RWPE2 (cell line): ENCODE measurements around the gene SYNGAP1.
"Not testable (repeated sequence)": the region's sequence is repeated elsewhere in the genome, so short reads cannot be mapped to it uniquely, and the experiment has no call there.

ENCODE experiments used
- ATAC-seq: fragments of 200-7000 bp; cut with Tn5 transposase; 3 replicates; pipeline ENCODE4 v1.9.1; 2021; ENCODE audit warnings: low read depth
- DNase-seq: peaks from one replicate; pipeline ENCODE4 v3.0.0-alpha.2; 2020; ENCODE audit warnings: low spot score
- H3K27ac ChIP-seq: fragments of 450-650 bp; 2 replicates; pipeline ENCODE4 v1.5.1; 2017; ENCODE audit warnings: mild to moderate bottlenecking; ENCODE audit not compliant: poor library complexity, severe bottlenecking
- H3K27me3 ChIP-seq: fragments of 250-450 bp; sonication (Bioruptor Pico); 2 replicates; pipeline ENCODE4 v1.5.1; 2021; ENCODE audit warnings: mild to moderate bottlenecking, moderate library complexity; ENCODE audit not compliant: insufficient read depth, poor library complexity, severe bottlenecking
- H3K36me3 ChIP-seq: fragments of 250-450 bp; sonication (Bioruptor Pico); 2 replicates; pipeline ENCODE4 v1.5.1; 2020; ENCODE audit warnings: low read depth, mild to moderate bottlenecking, moderate library complexity
- H3K4me1 ChIP-seq: fragments of 250-450 bp; sonication (Bioruptor Pico); 2 replicates; pipeline ENCODE4 v1.5.1; 2021; ENCODE audit warnings: mild to moderate bottlenecking, moderate library complexity; ENCODE audit not compliant: insufficient read depth, poor library complexity, severe bottlenecking
- H3K4me3 ChIP-seq: fragments of 250-450 bp; sonication (Bioruptor Pico); 2 replicates; pipeline ENCODE4 v1.5.1; 2021; ENCODE audit warnings: mild to moderate bottlenecking, moderate library complexity; ENCODE audit not compliant: severe bottlenecking
- H3K9me3 ChIP-seq: fragments of 250-450 bp; sonication (Bioruptor Pico); 2 replicates; pipeline ENCODE4 v1.5.1; 2021; ENCODE audit warnings: mild to moderate bottlenecking, moderate library complexity; ENCODE audit not compliant: severe bottlenecking
- CTCF ChIP-seq: fragments of 450-650 bp; IDR thresholded peaks from one replicate; pipeline ENCODE4 v1.5.1; 2017; ENCODE audit warnings: mild to moderate bottlenecking, moderate library complexity; ENCODE audit not compliant: poor library complexity, severe bottlenecking

The SYNGAP1 gene

GRCh38 chr6:33392595-33392948, 27.3 kb upstream of the SYNGAP1 start:
- peaks cover 13% of the 10 kb centered on the region for H3K4me1 ChIP-seq
- TF ChIP-seq CTCF, result no peak
- no peaks in the 10 kb centered on the region for H3K9me3 ChIP-seq
- ATAC-seq (no peak), DNase-seq (no peak)
- no peaks in the 10 kb centered on the region for H3K27me3 ChIP-seq
- H3K4me3 ChIP-seq, result peak overlapping the region; percentile 64
- peaks cover 23% of the 10 kb centered on the region for H3K36me3 ChIP-seq
- peak overlapping the region; percentile 67 for H3K27ac ChIP-seq

- Histone ChIP-seq H3K27me3 (no peaks in the 10 kb centered on the region), H3K4me3 (peak overlapping the region; percentile 64), H3K9me3 (no peaks in the 10 kb centered on the region), H3K27ac (peak overlapping the region; percentile 67), H3K4me1 (peaks cover 13% of the 10 kb centered on the region), H3K36me3 (peaks cover 27% of the 10 kb centered on the region)
- DNase-seq, result no peak
- no peak for TF ChIP-seq CTCF
- ATAC-seq, result no peak
Measured at GRCh38 chr6:33392979-33393378, 26.9 kb upstream of the SYNGAP1 start.

- H3K27me3 ChIP-seq, result no peaks in the 10 kb centered on the region
- no peak for TF ChIP-seq CTCF
- no peak for ATAC-seq
- H3K4me1 ChIP-seq, result peaks cover 9% of the 10 kb centered on the region
- peaks cover 70% of the 10 kb centered on the region for H3K36me3 ChIP-seq
- no peak overlapping the region for H3K27ac ChIP-seq
- no peaks in the 10 kb centered on the region for H3K9me3 ChIP-seq
- H3K4me3 ChIP-seq, result no peak overlapping the region
- DNase-seq, result no peak
Measured at GRCh38 chr6:33397541-33397940, 22.3 kb upstream of the SYNGAP1 start.

GRCh38 chr6:33398601-33399000, 21.3 kb upstream of the SYNGAP1 start:
- H3K4me3 ChIP-seq, H3K27me3 ChIP-seq, H3K4me1 ChIP-seq, DNase-seq, H3K9me3 ChIP-seq, ATAC-seq, H3K27ac ChIP-seq: not testable (repeated sequence)
- H3K36me3 ChIP-seq, result peaks cover 81% of the 10 kb centered on the region

- H3K27ac ChIP-seq, result not testable (repeated sequence)
- H3K36me3 ChIP-seq, result peaks cover 86% of the 10 kb centered on the region
Measured at GRCh38 chr6:33399881-33400280, 20.0 kb upstream of the SYNGAP1 start.

GRCh38 chr6:33404884-33405283, 15.0 kb upstream of the SYNGAP1 start:
- Histone ChIP-seq H3K4me3 (no peak overlapping the region), H3K36me3 (peaks cover 92% of the 10 kb centered on the region), H3K27ac (no peak overlapping the region), H3K4me1 (no peaks in the 10 kb centered on the region), H3K27me3 (no peaks in the 10 kb centered on the region), H3K9me3 (no peaks in the 10 kb centered on the region)
- TF ChIP-seq CTCF, result no peak
- no peak for ATAC-seq
- DNase-seq, result no peak

More at GRCh38 chr6:33399881-33400280, 20.0 kb upstream of the SYNGAP1 start:
- ATAC-seq, H3K4me1 ChIP-seq, H3K9me3 ChIP-seq, H3K4me3 ChIP-seq, DNase-seq, H3K27me3 ChIP-seq: not testable (repeated sequence)
